WTC11 (cell line): ENCODE data around the gene HMX1. TPM values are rescaled to one million over a fixed set of nuclear protein-coding genes. Genes with fewer than 3 reads are reported as not detected.

Experiments
- ATAC-seq: fragments of 200-7000 bp; cut with Tn5 transposase; 2 replicates; pipeline ENCODE4 v1.10.0; 2021; ENCODE audit warnings: mild to moderate bottlenecking, moderate library complexity
- CTCF ChIA-PET: fragments of 300-600 bp; sonication (Branson Sonifier 250); formaldehyde crosslinking; loops from one replicate; lab custom pipeline; 2021; ENCODE audit warnings: antibody characterized with exemption; lab: Charles Lee
- POLR2A ChIA-PET: fragments of 350-600 bp; sonication (Branson Sonifier 250); formaldehyde crosslinking; loops from one replicate; lab custom pipeline; 2021; ENCODE audit warnings: antibody characterized with exemption; lab: Charles Lee
- DNase-seq: peaks from one replicate; pipeline ENCODE4 v3.0.0; 2021; ENCODE audit warnings: low spot score
- H3K27ac Mint-ChIP-seq: 2 replicates; pipeline ENCODE4 v1.8.0; 2021; ENCODE audit warnings: mixed read lengths
- H3K27me3 Mint-ChIP-seq: 2 replicates; pipeline ENCODE4 v1.8.0; 2021; ENCODE audit warnings: low read depth, mild to moderate bottlenecking, moderate library complexity, mixed read lengths
- H3K36me3 Mint-ChIP-seq: 2 replicates; pipeline ENCODE4 v1.8.0; 2021; ENCODE audit warnings: mixed read lengths
- H3K4me1 Mint-ChIP-seq: 2 replicates; pipeline ENCODE4 v1.8.0; 2022; ENCODE audit warnings: mixed read lengths
- H3K4me3 Mint-ChIP-seq: 2 replicates; pipeline ENCODE4 v1.8.0; 2021; ENCODE audit warnings: mild to moderate bottlenecking, moderate library complexity, mixed read lengths
- H3K9me3 Mint-ChIP-seq: 2 replicates; pipeline ENCODE4 v1.8.0; 2021; ENCODE audit warnings: mixed read lengths
- AFF4 ChIP-seq: sonication (generic); formaldehyde crosslinking; IDR thresholded peaks from 2 replicates; pipeline ENCODE4 v1.8.1; 2023; ENCODE audit warnings: mild to moderate bottlenecking, missing genetic modification reagents, borderline replicate concordance
- ATF1 ChIP-seq: sonication (generic); formaldehyde crosslinking; IDR thresholded peaks from 2 replicates; pipeline ENCODE4 v1.8.1; 2023; ENCODE audit warnings: mild to moderate bottlenecking, moderate library complexity, missing genetic modification reagents
- CDX4 ChIP-seq: fragments of 250-450 bp; sonication (Bioruptor Pico); IDR thresholded peaks from 2 replicates; pipeline ENCODE4 v1.9.0; 2021; ENCODE audit warnings: moderate library complexity, mild to moderate bottlenecking, inconsistent platforms, borderline replicate concordance
- ESRRA ChIP-seq: sonication (generic); formaldehyde crosslinking; IDR thresholded peaks from 2 replicates; pipeline ENCODE4 v1.8.1; 2022; ENCODE audit warnings: mild to moderate bottlenecking, missing genetic modification reagents, borderline replicate concordance
- FOXP1 ChIP-seq: sonication (generic); formaldehyde crosslinking; IDR thresholded peaks from 2 replicates; pipeline ENCODE4 v1.8.0; 2022; ENCODE audit warnings: missing genetic modification reagents, mild to moderate bottlenecking, moderate library complexity, borderline replicate concordance
- GTF2I ChIP-seq: fragments of 250-450 bp; sonication (Bioruptor Pico); conservative IDR thresholded peaks from 2 replicates; pipeline ENCODE4 v1.4.0; 2021; ENCODE audit warnings: mild to moderate bottlenecking
- IRF1 ChIP-seq: sonication (generic); formaldehyde crosslinking; IDR thresholded peaks from 2 replicates; pipeline ENCODE4 v1.8.0; 2023; ENCODE audit warnings: missing genetic modification reagents
- JAZF1 ChIP-seq: fragments of 250-450 bp; sonication (Bioruptor Pico); IDR thresholded peaks from 2 replicates; pipeline ENCODE4 v1.9.0; 2021; ENCODE audit warnings: moderate library complexity, mild to moderate bottlenecking, inconsistent platforms
- JUN ChIP-seq: sonication (generic); formaldehyde crosslinking; IDR thresholded peaks from 2 replicates; pipeline ENCODE4 v1.8.0; 2023; ENCODE audit warnings: mild to moderate bottlenecking, missing genetic modification reagents
- NR2C2 ChIP-seq: sonication (generic); formaldehyde crosslinking; IDR thresholded peaks from 2 replicates; pipeline ENCODE4 v1.8.0; 2022; ENCODE audit warnings: mild to moderate bottlenecking, missing genetic modification reagents
- SMAD3 ChIP-seq: sonication (generic); formaldehyde crosslinking; IDR thresholded peaks from 2 replicates; pipeline ENCODE4 v1.8.0; 2022; ENCODE audit warnings: missing genetic modification reagents, mild to moderate bottlenecking, borderline replicate concordance
- TEAD1 ChIP-seq: sonication (generic); formaldehyde crosslinking; IDR thresholded peaks from 2 replicates; pipeline ENCODE4 v1.8.0; 2022; ENCODE audit warnings: mild to moderate bottlenecking, missing genetic modification reagents
- TEAD4 ChIP-seq: sonication (generic); formaldehyde crosslinking; IDR thresholded peaks from 2 replicates; pipeline ENCODE4 v1.8.0; 2022; ENCODE audit warnings: mild to moderate bottlenecking, missing genetic modification reagents
- ZBTB21 ChIP-seq: sonication (generic); formaldehyde crosslinking; IDR thresholded peaks from 2 replicates; pipeline ENCODE4 v1.8.1; 2023; ENCODE audit warnings: mild to moderate bottlenecking, missing genetic modification reagents, borderline replicate concordance
- ZBTB43 ChIP-seq: sonication (generic); formaldehyde crosslinking; IDR thresholded peaks from 2 replicates; pipeline ENCODE4 v1.8.1; 2023; ENCODE audit warnings: mild to moderate bottlenecking, missing genetic modification reagents
- ZNF121 ChIP-seq: sonication (generic); formaldehyde crosslinking; IDR thresholded peaks from 2 replicates; pipeline ENCODE4 v1.8.0; 2023; ENCODE audit warnings: missing genetic modification reagents
- ZNF219 ChIP-seq: sonication (generic); formaldehyde crosslinking; IDR thresholded peaks from 2 replicates; pipeline ENCODE4 v1.8.0; 2023; ENCODE audit warnings: missing genetic modification reagents, mild to moderate bottlenecking, borderline replicate concordance
- ZNF263 ChIP-seq: sonication (generic); formaldehyde crosslinking; IDR thresholded peaks from 2 replicates; pipeline ENCODE4 v1.8.1; 2022; ENCODE audit warnings: low read depth, mild to moderate bottlenecking, moderate library complexity, missing genetic modification reagents
- ZNF317 ChIP-seq: sonication (generic); formaldehyde crosslinking; IDR thresholded peaks from 2 replicates; pipeline ENCODE4 v1.8.1; 2023; ENCODE audit warnings: low read depth, mild to moderate bottlenecking, moderate library complexity, missing genetic modification reagents, borderline replicate concordance
- ZNF416 ChIP-seq: fragments of 250-450 bp; sonication (Bioruptor Pico); IDR thresholded peaks from 2 replicates; pipeline ENCODE4 v1.9.0; 2021; ENCODE audit warnings: mild to moderate bottlenecking, inconsistent platforms
- total RNA-seq: library from RNA; stranded (reverse); gene quantifications from 3 replicates; pipeline ENCODE4 v1.2.3, GENCODE V29; 2021
- TF ChIP-seq, protein P1 (sequence below): sonication (generic); formaldehyde crosslinking; IDR thresholded peaks from 2 replicates; pipeline ENCODE4 v1.8.0; 2023; ENCODE audit warnings: mild to moderate bottlenecking, missing genetic modification reagents
- TF ChIP-seq, protein P2 (sequence below): fragments of 250-450 bp; sonication (Bioruptor Pico); IDR thresholded peaks from 2 replicates; pipeline ENCODE4 v1.9.0; 2021; ENCODE audit warnings: mild to moderate bottlenecking

HMX1 gene
- total RNA-seq, 1 experiment from 2014 or later, result 10.0 TPM

DNA sequence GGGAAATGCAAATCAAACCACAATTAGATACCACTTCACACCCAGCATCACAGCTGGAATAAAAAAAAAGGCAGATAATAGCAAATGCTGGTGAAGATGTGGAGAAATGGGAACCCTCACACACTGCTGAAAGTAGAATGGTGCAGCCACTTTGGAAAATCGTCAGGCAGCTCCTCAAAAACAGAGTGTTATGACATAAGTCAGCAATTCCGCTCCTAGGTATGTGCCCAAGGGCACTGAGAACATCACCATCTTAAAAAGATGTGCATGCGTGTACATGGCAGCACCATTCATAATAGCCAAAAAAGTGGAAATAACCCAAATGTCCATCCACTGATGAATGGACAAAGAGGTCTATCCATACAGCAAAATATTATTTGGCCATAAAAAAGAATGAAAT lies 28.0 kb downstream of the HMX1 start:
- no peaks in the 10 kb centered on the region for H3K36me3 Mint-ChIP-seq
- no peaks in the 10 kb centered on the region for H3K4me1 Mint-ChIP-seq
- H3K27ac Mint-ChIP-seq, result no peak overlapping the region
- CTCF ChIA-PET, result no interaction called here
- H3K27me3 Mint-ChIP-seq, result peaks cover 5% of the 10 kb centered on the region; the same call in 1 of the 2 replicates
- TF ChIP-seq AFF4 (CRISPR knock-in tag), result no peak
- TF ChIP-seq FOXP1 (CRISPR knock-in tag), result no peak
- no peak for TF ChIP-seq SMAD3 (CRISPR knock-in tag)
- TF ChIP-seq ZNF317, result no peak
- TF ChIP-seq ZNF416 (CRISPR knock-in tag), result no peak
- TF ChIP-seq ZBTB43, result no peak
- TF ChIP-seq ESRRA (CRISPR knock-in tag), result no peak
- TF ChIP-seq ZBTB21 (CRISPR knock-in tag), result no peak
- TF ChIP-seq TEAD4, result no peak
- TF ChIP-seq JAZF1, result no peak
- TF ChIP-seq, protein P1, sequence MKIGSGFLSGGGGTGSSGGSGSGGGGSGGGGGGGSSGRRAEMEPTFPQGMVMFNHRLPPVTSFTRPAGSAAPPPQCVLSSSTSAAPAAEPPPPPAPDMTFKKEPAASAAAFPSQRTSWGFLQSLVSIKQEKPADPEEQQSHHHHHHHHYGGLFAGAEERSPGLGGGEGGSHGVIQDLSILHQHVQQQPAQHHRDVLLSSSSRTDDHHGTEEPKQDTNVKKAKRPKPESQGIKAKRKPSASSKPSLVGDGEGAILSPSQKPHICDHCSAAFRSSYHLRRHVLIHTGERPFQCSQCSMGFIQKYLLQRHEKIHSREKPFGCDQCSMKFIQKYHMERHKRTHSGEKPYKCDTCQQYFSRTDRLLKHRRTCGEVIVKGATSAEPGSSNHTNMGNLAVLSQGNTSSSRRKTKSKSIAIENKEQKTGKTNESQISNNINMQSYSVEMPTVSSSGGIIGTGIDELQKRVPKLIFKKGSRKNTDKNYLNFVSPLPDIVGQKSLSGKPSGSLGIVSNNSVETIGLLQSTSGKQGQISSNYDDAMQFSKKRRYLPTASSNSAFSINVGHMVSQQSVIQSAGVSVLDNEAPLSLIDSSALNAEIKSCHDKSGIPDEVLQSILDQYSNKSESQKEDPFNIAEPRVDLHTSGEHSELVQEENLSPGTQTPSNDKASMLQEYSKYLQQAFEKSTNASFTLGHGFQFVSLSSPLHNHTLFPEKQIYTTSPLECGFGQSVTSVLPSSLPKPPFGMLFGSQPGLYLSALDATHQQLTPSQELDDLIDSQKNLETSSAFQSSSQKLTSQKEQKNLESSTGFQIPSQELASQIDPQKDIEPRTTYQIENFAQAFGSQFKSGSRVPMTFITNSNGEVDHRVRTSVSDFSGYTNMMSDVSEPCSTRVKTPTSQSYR, result no peak
- no peak for TF ChIP-seq JUN
- TF ChIP-seq TEAD1, result no peak
- TF ChIP-seq IRF1, result no peak
- TF ChIP-seq NR2C2 (CRISPR knock-in tag), result no peak
- TF ChIP-seq, all 79 proteins: peak for 0
- Mint-ChIP-seq H3K9me3 (no peaks in the 10 kb centered on the region), H3K4me3 (no peak overlapping the region)
- ATAC-seq, result no peak
- POLR2A ChIA-PET, result no interaction called here
- no peak for DNase-seq

GRCh38 chr4:8842614-8843013 lies 29.0 kb downstream of the HMX1 start:
- H3K27ac Mint-ChIP-seq, result no peak overlapping the region
- ChIA-PET CTCF (no interaction called here), POLR2A (no interaction called here)
- H3K4me3 Mint-ChIP-seq, result no peak overlapping the region
- no peak for DNase-seq
- H3K4me1 Mint-ChIP-seq, result peaks cover 6% of the 10 kb centered on the region
- ATAC-seq, result no peak
- H3K36me3 Mint-ChIP-seq, result no peaks in the 10 kb centered on the region
- H3K9me3 Mint-ChIP-seq, result no peaks in the 10 kb centered on the region
- peaks cover 5% of the 10 kb centered on the region; the same call in 1 of the 2 replicates for H3K27me3 Mint-ChIP-seq
- no peak for TF ChIP-seq ZNF263 (CRISPR knock-in tag)
- TF ChIP-seq, protein P2, sequence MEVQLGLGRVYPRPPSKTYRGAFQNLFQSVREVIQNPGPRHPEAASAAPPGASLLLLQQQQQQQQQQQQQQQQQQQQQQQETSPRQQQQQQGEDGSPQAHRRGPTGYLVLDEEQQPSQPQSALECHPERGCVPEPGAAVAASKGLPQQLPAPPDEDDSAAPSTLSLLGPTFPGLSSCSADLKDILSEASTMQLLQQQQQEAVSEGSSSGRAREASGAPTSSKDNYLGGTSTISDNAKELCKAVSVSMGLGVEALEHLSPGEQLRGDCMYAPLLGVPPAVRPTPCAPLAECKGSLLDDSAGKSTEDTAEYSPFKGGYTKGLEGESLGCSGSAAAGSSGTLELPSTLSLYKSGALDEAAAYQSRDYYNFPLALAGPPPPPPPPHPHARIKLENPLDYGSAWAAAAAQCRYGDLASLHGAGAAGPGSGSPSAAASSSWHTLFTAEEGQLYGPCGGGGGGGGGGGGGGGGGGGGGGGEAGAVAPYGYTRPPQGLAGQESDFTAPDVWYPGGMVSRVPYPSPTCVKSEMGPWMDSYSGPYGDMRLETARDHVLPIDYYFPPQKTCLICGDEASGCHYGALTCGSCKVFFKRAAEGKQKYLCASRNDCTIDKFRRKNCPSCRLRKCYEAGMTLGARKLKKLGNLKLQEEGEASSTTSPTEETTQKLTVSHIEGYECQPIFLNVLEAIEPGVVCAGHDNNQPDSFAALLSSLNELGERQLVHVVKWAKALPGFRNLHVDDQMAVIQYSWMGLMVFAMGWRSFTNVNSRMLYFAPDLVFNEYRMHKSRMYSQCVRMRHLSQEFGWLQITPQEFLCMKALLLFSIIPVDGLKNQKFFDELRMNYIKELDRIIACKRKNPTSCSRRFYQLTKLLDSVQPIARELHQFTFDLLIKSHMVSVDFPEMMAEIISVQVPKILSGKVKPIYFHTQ (CRISPR knock-in tag), result no peak
- no peak for TF ChIP-seq JAZF1
- TF ChIP-seq NR2C2 (CRISPR knock-in tag), result no peak
- no peak for TF ChIP-seq ATF1
- no peak for TF ChIP-seq ZNF121 (CRISPR knock-in tag)
- TF ChIP-seq GTF2I, result no peak
- TF ChIP-seq ZNF219 (CRISPR knock-in tag), result no peak
- no peak for TF ChIP-seq ZBTB43
- TF ChIP-seq IRF1, result no peak
- TF ChIP-seq CDX4 (CRISPR knock-in tag), result no peak
